CD4-positive, CD25-positive, alpha-beta regulatory T cell (primary cell): Measurements from ENCODE around the gene MYL6. TPM values are rescaled to one million over a fixed set of nuclear protein-coding genes. Genes with fewer than 3 reads are reported as not detected.

ENCODE experiments used
- ATAC-seq, 2 donors: fragments of 150-1000 bp; cut with Tn5 transposase; one replicate each; pipeline ENCODE4 v1.10.0; 2021; ENCODE audit warnings: low read depth in 2 of 2, moderate number of reproducible peaks in 2 of 2, moderate library complexity in 1 of 2
- DNase-seq, 3 donors: peaks; one replicate each; pipeline versions ENCODE4 v3.0.0 to v3.0.0-alpha.2; 2012 to 2022; ENCODE audit warnings: mixed read lengths in 1 of 3
- H3K27ac ChIP-seq: one replicate; pipeline ENCODE4 v1.7.0; 2013; ENCODE audit warnings: mild to moderate bottlenecking, low read length; ENCODE audit not compliant: insufficient read depth, poor library complexity, severe bottlenecking
- H3K27me3 ChIP-seq: one replicate; pipeline ENCODE4 v1.7.0; 2013; ENCODE audit warnings: low read length; ENCODE audit not compliant: control insufficient read depth, insufficient read depth
- H3K36me3 ChIP-seq: one replicate; pipeline ENCODE4 v1.7.0; 2013; ENCODE audit warnings: mild to moderate bottlenecking, low read length, moderate library complexity; ENCODE audit not compliant: control insufficient read depth, insufficient read depth
- H3K4me1 ChIP-seq: 2 replicates; pipeline ENCODE4 v1.7.0; 2013; ENCODE audit warnings: mild to moderate bottlenecking, low read length; ENCODE audit not compliant: insufficient read depth, control insufficient read depth, poor library complexity, severe bottlenecking
- H3K4me3 ChIP-seq: one replicate; pipeline ENCODE4 v1.7.0; 2013; ENCODE audit warnings: low read depth, mild to moderate bottlenecking, low read length, moderate library complexity
- H3K9me3 ChIP-seq, 2 experiments: 1 replicate in 1 of 2; 2 replicates in 1 of 2; pipeline ENCODE4 v1.7.0; 2013; ENCODE audit warnings: low read length in 2 of 2, mild to moderate bottlenecking in 1 of 2, moderate library complexity in 1 of 2; ENCODE audit not compliant: control insufficient read depth in 2 of 2
- H3K27ac Mint-ChIP-seq, 3 donors: one replicate each; pipeline ENCODE4 v1.8.0; 2020 to 2022; ENCODE audit warnings: mild to moderate bottlenecking in 3 of 3, mixed read lengths in 3 of 3, moderate library complexity in 2 of 3
- H3K27me3 Mint-ChIP-seq: one replicate; pipeline ENCODE4 v1.8.0; 2022; ENCODE audit warnings: mild to moderate bottlenecking, mixed read lengths
- H3K36me3 Mint-ChIP-seq: one replicate; pipeline ENCODE4 v1.8.0; 2020; ENCODE audit warnings: mixed read lengths
- H3K4me1 Mint-ChIP-seq, 4 donors: one replicate each; pipeline ENCODE4 v1.8.0; 2020 to 2022; ENCODE audit warnings: mixed read lengths in 4 of 4, mild to moderate bottlenecking in 1 of 4
- H3K4me3 Mint-ChIP-seq, 4 donors: one replicate each; pipeline ENCODE4 v1.8.0; 2020 to 2022; ENCODE audit warnings: mild to moderate bottlenecking in 4 of 4, mixed read lengths in 4 of 4, moderate library complexity in 3 of 4
- H3K9me3 Mint-ChIP-seq, 7 donors: one replicate each; pipeline ENCODE4 v1.8.0; 2020 to 2022; ENCODE audit warnings: mixed read lengths in 7 of 7, mild to moderate bottlenecking in 3 of 7, moderate library complexity in 2 of 7
- polyA plus RNA-seq, 4 donors: library from polyadenylated mRNA; unstranded; fragments of 300-500 nt; fragmentation: Illumina TruSeq; gene quantifications; one replicate each; pipeline ENCODE4 v1.2.3, GENCODE V29; 2021
- total RNA-seq: library from RNA; stranded (reverse); gene quantifications from one replicate; pipeline ENCODE4 v1.2.3, GENCODE V29; 2022

The MYL6 gene
- total and polyA plus RNA-seq, 5 donors from 2014 or later: 933 to 3,471 (median 2,640) TPM

- Histone ChIP-seq H3K27ac (no peak overlapping the region), H3K9me3 (no peaks in the 10 kb centered on the region), H3K4me3 (no peak overlapping the region), H3K27me3 (no peaks in the 10 kb centered on the region), H3K4me1 (no peaks in the 10 kb centered on the region), H3K36me3 (peaks cover 38% of the 10 kb centered on the region)
- Mint-ChIP-seq H3K9me3 (no peaks in the 10 kb centered on the region), H3K27ac (peak overlapping the region in 2 of 3 donors; percentile 18 to 78), H3K36me3 (peaks cover 33% of the 10 kb centered on the region), H3K4me3 (no peak overlapping the region), H3K4me1 (peaks cover 0 to 2% (median 0%) of the 10 kb centered on the region in 4 donors), H3K27me3 (no peaks in the 10 kb centered on the region)
- peak; percentile 23 to 53 (median 27) for DNase-seq
- ATAC-seq: peak in 1 of 2 donors; percentile 29
Observed at GRCh38 chr12:56206452-56207166, 48.5 kb downstream of the MYL6 start.

- no peaks in the 10 kb centered on the region for H3K9me3 ChIP-seq
- DNase-seq: no peak
- H3K4me1 ChIP-seq: no peaks in the 10 kb centered on the region
- H3K27me3 Mint-ChIP-seq: no peaks in the 10 kb centered on the region
- no peaks in the 10 kb centered on the region for H3K9me3 Mint-ChIP-seq
- no peak overlapping the region for H3K27ac ChIP-seq
- no peak overlapping the region for H3K4me3 Mint-ChIP-seq
- no peaks in the 10 kb centered on the region for H3K27me3 ChIP-seq
- H3K36me3 Mint-ChIP-seq: peaks cover 39% of the 10 kb centered on the region
- H3K36me3 ChIP-seq: peaks cover 50% of the 10 kb centered on the region
- peaks cover 0 to 2% (median 0%) of the 10 kb centered on the region in 4 donors for H3K4me1 Mint-ChIP-seq
- ATAC-seq: no peak
- no peak overlapping the region for H3K4me3 ChIP-seq
- H3K27ac Mint-ChIP-seq: no peak overlapping the region
Observed at GRCh38 chr12:56208006-56208405, 49.8 kb downstream of the MYL6 start.

Other genes starting within 250 kb of the MYL6 start
- gene PYM1, start 230.5 kb upstream of the MYL6 start, total RNA-seq: 34.0 TPM
- 100 to 1,000 TPM in 3 of 4 donors, 10 to 100 TPM in 1; 99.3 to 123 (median 114) TPM for gene PYM1, start 230.5 kb upstream of the MYL6 start, polyA plus RNA-seq
- gene DGKA, start 227.2 kb upstream of the MYL6 start, total RNA-seq: 1,086 TPM
- 100 to 1,000 TPM; 225 to 284 (median 253) TPM for gene DGKA, start 227.2 kb upstream of the MYL6 start, polyA plus RNA-seq
- gene PMEL, start 192.3 kb upstream of the MYL6 start, total RNA-seq: 0.69 TPM
- under 1 TPM in 3 of 4 donors, not detected in 1; 0.52 to 0.86 (median 0.57) TPM for gene PMEL, start 192.3 kb upstream of the MYL6 start, polyA plus RNA-seq
- gene CDK2, start 191.5 kb upstream of the MYL6 start, total RNA-seq: 28.0 TPM
- gene CDK2, start 191.5 kb upstream of the MYL6 start, polyA plus RNA-seq: 10 to 100 TPM in 2 of 4 donors, 1 to 10 TPM in 2; 8.4 to 12.6 (median 10.0) TPM
- gene RAB5B, start 184.3 kb upstream of the MYL6 start, total RNA-seq: 60.8 TPM
- 10 to 100 TPM; 66.8 to 73.4 (median 68.3) TPM for gene RAB5B, start 184.3 kb upstream of the MYL6 start, polyA plus RNA-seq
- gene SUOX, start 161.1 kb upstream of the MYL6 start, total RNA-seq: 6.9 TPM
- 10 to 100 TPM in 1 of 4 donors, 1 to 10 TPM in 3; 2.2 to 10.3 (median 5.9) TPM for gene SUOX, start 161.1 kb upstream of the MYL6 start, polyA plus RNA-seq
- 22.3 TPM for gene IKZF4, start 137.3 kb upstream of the MYL6 start, total RNA-seq
- gene IKZF4, start 137.3 kb upstream of the MYL6 start, polyA plus RNA-seq: 1 to 10 TPM; 5.8 to 8.1 (median 6.4) TPM
- gene RPS26, start 116.4 kb upstream of the MYL6 start, total RNA-seq: 26.3 TPM
- 1,000 to 10,000 TPM in 1 of 4 donors, 100 to 1,000 TPM in 3; 288 to 1,151 (median 836) TPM for gene RPS26, start 116.4 kb upstream of the MYL6 start, polyA plus RNA-seq
- gene ERBB3, start 78.2 kb upstream of the MYL6 start, total RNA-seq: 0.69 TPM
- gene ERBB3, start 78.2 kb upstream of the MYL6 start, polyA plus RNA-seq: under 1 TPM; 0.14 to 1.00 (median 0.56) TPM
- gene PA2G4, start 53.8 kb upstream of the MYL6 start, total RNA-seq: 63.8 TPM
- 100 to 1,000 TPM; 193 to 203 (median 196) TPM for gene PA2G4, start 53.8 kb upstream of the MYL6 start, polyA plus RNA-seq
- 4,134 TPM for gene RPL41, start 41.7 kb upstream of the MYL6 start, total RNA-seq
- 1,000 to 10,000 TPM; 7,544 to 9,760 (median 8,849) TPM for gene RPL41, start 41.7 kb upstream of the MYL6 start, polyA plus RNA-seq
- gene ZC3H10, start 40.1 kb upstream of the MYL6 start, total RNA-seq: 11.0 TPM
- gene ZC3H10, start 40.1 kb upstream of the MYL6 start, polyA plus RNA-seq: 1 to 10 TPM; 1.7 to 3.7 (median 2.9) TPM
- gene ESYT1, start 30.1 kb upstream of the MYL6 start, total RNA-seq: 190 TPM
- gene ESYT1, start 30.1 kb upstream of the MYL6 start, polyA plus RNA-seq: 100 to 1,000 TPM; 249 to 395 (median 333) TPM
- 8.8 TPM for gene MYL6B, start 5.8 kb upstream of the MYL6 start, total RNA-seq
- gene MYL6B, start 5.8 kb upstream of the MYL6 start, polyA plus RNA-seq: 10 to 100 TPM in 3 of 4 donors, 1 to 10 TPM in 1; 9.9 to 18.4 (median 11.3) TPM
- gene SMARCC2, start 31.1 kb downstream of the MYL6 start, total RNA-seq: 153 TPM
- gene SMARCC2, start 31.1 kb downstream of the MYL6 start, polyA plus RNA-seq: 10 to 100 TPM; 46.3 to 64.1 (median 54.1) TPM
- gene RNF41, start 63.6 kb downstream of the MYL6 start, total RNA-seq: 33.7 TPM
- gene RNF41, start 63.6 kb downstream of the MYL6 start, polyA plus RNA-seq: 10 to 100 TPM; 39.2 to 45.8 (median 45.1) TPM
- gene NABP2, start 66.0 kb downstream of the MYL6 start, total RNA-seq: 16.9 TPM
- gene NABP2, start 66.0 kb downstream of the MYL6 start, polyA plus RNA-seq: 1 to 10 TPM; 4.1 to 6.8 (median 5.0) TPM
- 2.0 TPM for gene SLC39A5, start 71.7 kb downstream of the MYL6 start, total RNA-seq
- not detected for gene SLC39A5, start 71.7 kb downstream of the MYL6 start, polyA plus RNA-seq
- 40.1 TPM for gene ANKRD52, start 100.0 kb downstream of the MYL6 start, total RNA-seq
- 1 to 10 TPM; 5.0 to 7.5 (median 6.4) TPM for gene ANKRD52, start 100.0 kb downstream of the MYL6 start, polyA plus RNA-seq
- gene COQ10A, start 108.6 kb downstream of the MYL6 start, total RNA-seq: 23.7 TPM
- gene COQ10A, start 108.6 kb downstream of the MYL6 start, polyA plus RNA-seq: 10 to 100 TPM in 3 of 4 donors, 1 to 10 TPM in 1; 8.1 to 11.5 (median 11.0) TPM
- gene CS, start 142.0 kb downstream of the MYL6 start, total RNA-seq: 173 TPM
- gene CS, start 142.0 kb downstream of the MYL6 start, polyA plus RNA-seq: 10 to 100 TPM; 69.3 to 85.8 (median 74.3) TPM
- gene CNPY2, start 157.6 kb downstream of the MYL6 start, total RNA-seq: 47.6 TPM
- gene CNPY2, start 157.6 kb downstream of the MYL6 start, polyA plus RNA-seq: 100 to 1,000 TPM; 139 to 166 (median 156) TPM
- gene PAN2, start 175.6 kb downstream of the MYL6 start, total RNA-seq: 83.5 TPM
- gene PAN2, start 175.6 kb downstream of the MYL6 start, polyA plus RNA-seq: 10 to 100 TPM in 1 of 4 donors, 1 to 10 TPM in 3; 4.5 to 10.6 (median 7.3) TPM
- 27.1 TPM for gene IL23A, start 180.5 kb downstream of the MYL6 start, total RNA-seq
- gene IL23A, start 180.5 kb downstream of the MYL6 start, polyA plus RNA-seq: 10 to 100 TPM; 12.2 to 18.8 (median 16.8) TPM
- 190 TPM for gene STAT2, start 201.7 kb downstream of the MYL6 start, total RNA-seq
- 10 to 100 TPM; 67.9 to 92.5 (median 79.8) TPM for gene STAT2, start 201.7 kb downstream of the MYL6 start, polyA plus RNA-seq
- gene APOF, start 204.5 kb downstream of the MYL6 start, total RNA-seq: not detected
- gene APOF, start 204.5 kb downstream of the MYL6 start, polyA plus RNA-seq: not detected